ENCODE results near the gene KCNH1. TPM values are rescaled to one million over a fixed set of nuclear protein-coding genes. Genes with fewer than 3 reads are reported as not detected.

The KCNH1 gene
- total RNA-seq, 1 donor from 2014 or later: 6.3 TPM

- Mint-ChIP-seq H3K9me3 (ENCODE audit: low read depth) (peaks cover 9% of the 10 kb centered on the region), H3K4me3 (ENCODE audit: unreplicated experiment) (no peak overlapping the region), H3K27ac (ENCODE audit: unreplicated experiment) (no peak overlapping the region), H3K27me3 (ENCODE audit: low read depth) (no peaks in the 10 kb centered on the region), H3K4me1 (ENCODE audit: low read depth) (peaks cover 30% of the 10 kb centered on the region), H3K36me3 (ENCODE audit: low read depth) (peaks cover 6% of the 10 kb centered on the region)
- no peak for TF ChIP-seq CTCF (IDR thresholded peaks at IDR 0.05)
- no peak for DNase-seq (ENCODE audit: low spot score)
These were observed 99.9 kb downstream of the KCNH1 start for GRCh38 chr1:211033921-211034525.

GRCh38 chr1:211024901-211025300, 109.0 kb downstream of the KCNH1 start:
- Mint-ChIP-seq H3K27me3 (ENCODE audit: low read depth) (no peaks in the 10 kb centered on the region), H3K27ac (ENCODE audit: unreplicated experiment) (no peak overlapping the region), H3K36me3 (ENCODE audit: low read depth) (peaks cover 3% of the 10 kb centered on the region), H3K9me3 (ENCODE audit: low read depth) (no peaks in the 10 kb centered on the region), H3K4me1 (ENCODE audit: low read depth) (no peaks in the 10 kb centered on the region), H3K4me3 (ENCODE audit: unreplicated experiment) (no peak overlapping the region)
- no peak for DNase-seq (ENCODE audit: low spot score)
- TF ChIP-seq CTCF (IDR thresholded peaks at IDR 0.05): no peak

GRCh38 chr1:211019266-211019665, 114.7 kb downstream of the KCNH1 start:
- H3K27me3 Mint-ChIP-seq (ENCODE audit: low read depth): no peaks in the 10 kb centered on the region
- no peak for DNase-seq (ENCODE audit: low spot score)
- no peak overlapping the region for H3K27ac Mint-ChIP-seq (ENCODE audit: unreplicated experiment)
- H3K36me3 Mint-ChIP-seq (ENCODE audit: low read depth): peaks cover 8% of the 10 kb centered on the region
- H3K9me3 Mint-ChIP-seq (ENCODE audit: low read depth): no peaks in the 10 kb centered on the region
- no peak for TF ChIP-seq CTCF (IDR thresholded peaks at IDR 0.05)
- no peak overlapping the region for H3K4me3 Mint-ChIP-seq (ENCODE audit: unreplicated experiment)
- no peaks in the 10 kb centered on the region for H3K4me1 Mint-ChIP-seq (ENCODE audit: low read depth)

GRCh38 chr1:211018690-211019089, 115.3 kb downstream of the KCNH1 start:
- Mint-ChIP-seq H3K27ac (ENCODE audit: unreplicated experiment) (no peak overlapping the region), H3K36me3 (ENCODE audit: low read depth) (peaks cover 8% of the 10 kb centered on the region), H3K4me1 (ENCODE audit: low read depth) (no peaks in the 10 kb centered on the region), H3K27me3 (ENCODE audit: low read depth) (no peaks in the 10 kb centered on the region), H3K9me3 (ENCODE audit: low read depth) (no peaks in the 10 kb centered on the region), H3K4me3 (ENCODE audit: unreplicated experiment) (no peak overlapping the region)
- TF ChIP-seq CTCF (IDR thresholded peaks at IDR 0.05): no peak
- DNase-seq (ENCODE audit: low spot score): no peak

GRCh38 chr1:211017075-211017718, 116.8 kb downstream of the KCNH1 start:
- H3K27me3 Mint-ChIP-seq (ENCODE audit: low read depth): no peaks in the 10 kb centered on the region
- no peak overlapping the region for H3K4me3 Mint-ChIP-seq (ENCODE audit: unreplicated experiment)
- H3K27ac Mint-ChIP-seq (ENCODE audit: unreplicated experiment): no peak overlapping the region
- no peaks in the 10 kb centered on the region for H3K9me3 Mint-ChIP-seq (ENCODE audit: low read depth)
- peaks cover 8% of the 10 kb centered on the region for H3K4me1 Mint-ChIP-seq (ENCODE audit: low read depth)
- DNase-seq (ENCODE audit: low spot score): no peak
- H3K36me3 Mint-ChIP-seq (ENCODE audit: low read depth): peaks cover 8% of the 10 kb centered on the region
- TF ChIP-seq CTCF (IDR thresholded peaks at IDR 0.05): no peak
